22Rv1 (cell line): ENCODE results near the gene RANBP3L.

Experiments
- H3K27ac ChIP-seq: fragments of 450-650 bp; 2 replicates; pipeline ENCODE4 v1.5.1; 2017
- CTCF ChIP-seq: fragments of 450-650 bp; IDR thresholded peaks from 2 replicates; pipeline ENCODE4 v1.5.1; 2017; ENCODE audit warnings: mild to moderate bottlenecking
- ZFX ChIP-seq: fragments of 450-650 bp; IDR thresholded peaks from 2 replicates; pipeline ENCODE4 v1.6.1; 2017; ENCODE audit warnings: antibody characterized with exemption, borderline replicate concordance

Gene RANBP3L

DNA sequence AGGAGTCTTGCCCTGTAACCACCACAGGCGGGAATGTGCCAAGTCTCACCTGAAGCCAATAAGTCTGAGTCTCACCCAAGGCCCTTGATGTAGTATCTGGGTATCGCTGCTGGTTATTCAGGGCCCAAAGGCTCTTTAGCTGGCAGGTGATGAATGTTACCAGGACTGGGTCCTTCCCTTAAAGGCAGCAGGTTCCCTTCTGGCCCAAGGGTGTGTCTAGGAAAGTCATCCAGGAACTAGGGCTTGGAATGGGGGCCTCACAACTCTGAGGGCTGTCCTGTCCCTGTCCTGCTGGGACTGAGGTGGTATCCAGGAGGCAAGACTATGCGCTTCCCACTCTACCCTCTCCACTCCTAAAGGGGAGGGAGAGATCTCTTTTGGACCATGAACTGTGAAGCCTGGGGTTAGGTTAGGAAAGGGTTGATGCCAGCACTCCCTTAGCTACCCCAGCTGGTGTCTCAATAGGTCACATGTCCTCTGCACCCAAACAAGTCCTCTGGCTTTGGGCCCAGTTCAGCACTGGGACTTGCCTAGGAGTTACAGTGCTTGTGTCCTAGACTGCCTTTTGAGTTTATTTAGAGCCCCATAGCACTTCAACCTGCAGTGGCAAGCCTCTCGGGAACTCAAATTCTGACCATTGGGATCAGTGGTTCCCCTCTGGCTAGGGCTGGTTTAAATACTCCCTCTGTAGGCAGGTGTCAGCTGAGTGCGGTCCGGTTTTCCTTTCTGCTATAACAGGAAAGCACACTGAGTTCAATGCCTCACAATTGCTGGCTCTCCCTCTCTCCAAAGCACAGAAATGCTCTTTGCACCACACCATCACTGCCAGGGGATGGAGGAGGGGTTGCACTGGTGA lies 22.5 kb upstream of the RANBP3L start:
- no peak overlapping the region for H3K27ac ChIP-seq
- TF ChIP-seq CTCF (no peak), ZFX (no peak)

DNA sequence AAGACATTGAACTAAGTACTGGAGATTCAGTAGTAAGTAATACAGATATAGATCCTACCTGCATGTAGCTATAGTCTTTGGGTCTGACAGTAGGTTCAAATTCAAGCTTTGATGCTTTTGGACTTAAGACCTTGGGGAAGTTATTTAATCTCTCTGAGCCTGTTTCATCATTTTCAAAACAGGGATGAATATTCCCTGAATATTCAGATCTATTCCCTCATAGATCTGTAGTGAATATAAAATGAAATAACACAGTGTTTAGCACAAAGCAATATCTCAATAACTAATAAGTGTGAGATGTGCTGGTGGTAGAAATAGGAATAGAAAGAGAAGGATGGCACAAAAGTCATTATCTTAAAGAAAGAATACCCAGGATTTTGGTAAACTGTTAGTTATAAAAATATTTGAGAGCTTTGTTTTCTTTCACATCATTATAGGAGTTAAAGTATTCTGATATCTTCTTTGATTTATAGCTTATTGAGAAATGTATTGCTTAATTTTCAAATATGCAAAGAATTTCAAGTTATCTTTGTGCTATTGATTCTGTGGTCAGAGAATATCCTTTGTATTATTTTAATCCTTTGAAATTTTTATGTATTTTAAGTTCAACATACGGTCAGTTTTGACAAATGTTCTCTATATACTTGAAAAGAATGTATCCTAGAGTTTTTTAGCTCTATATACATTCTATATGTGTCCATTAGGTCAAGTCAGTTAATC lies 11.4 kb upstream of the RANBP3L start:
- H3K27ac ChIP-seq = no peak overlapping the region
- TF ChIP-seq ZFX (no peak), CTCF (no peak)

DNA sequence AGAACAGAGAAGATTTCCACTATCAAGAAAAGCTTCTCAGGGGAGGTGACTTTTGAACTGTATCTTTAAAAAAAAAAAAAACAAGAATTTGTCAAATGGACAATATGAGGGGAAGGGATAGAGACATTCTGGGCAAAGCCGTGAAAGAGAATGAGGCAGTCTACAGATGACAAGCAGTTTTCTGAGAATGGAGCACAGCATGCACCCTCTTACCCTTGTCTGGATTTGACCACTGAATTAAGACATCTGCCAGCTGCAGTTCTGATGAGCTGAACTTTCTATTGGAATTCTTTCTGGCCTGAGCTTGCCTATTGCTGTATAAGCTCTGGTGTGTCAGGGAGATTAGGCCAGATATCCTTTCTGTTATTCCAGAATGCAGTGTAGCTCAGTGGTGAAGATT lies 10.3 kb upstream of the RANBP3L start:
- TF ChIP-seq ZFX = no peak
- no peak for TF ChIP-seq CTCF
- no peak overlapping the region for H3K27ac ChIP-seq

GRCh38 chr5:36310138-36310537 lies 8.4 kb upstream of the RANBP3L start:
- H3K27ac ChIP-seq = no peak overlapping the region
- no peak for TF ChIP-seq ZFX
- no peak for TF ChIP-seq CTCF

DNA sequence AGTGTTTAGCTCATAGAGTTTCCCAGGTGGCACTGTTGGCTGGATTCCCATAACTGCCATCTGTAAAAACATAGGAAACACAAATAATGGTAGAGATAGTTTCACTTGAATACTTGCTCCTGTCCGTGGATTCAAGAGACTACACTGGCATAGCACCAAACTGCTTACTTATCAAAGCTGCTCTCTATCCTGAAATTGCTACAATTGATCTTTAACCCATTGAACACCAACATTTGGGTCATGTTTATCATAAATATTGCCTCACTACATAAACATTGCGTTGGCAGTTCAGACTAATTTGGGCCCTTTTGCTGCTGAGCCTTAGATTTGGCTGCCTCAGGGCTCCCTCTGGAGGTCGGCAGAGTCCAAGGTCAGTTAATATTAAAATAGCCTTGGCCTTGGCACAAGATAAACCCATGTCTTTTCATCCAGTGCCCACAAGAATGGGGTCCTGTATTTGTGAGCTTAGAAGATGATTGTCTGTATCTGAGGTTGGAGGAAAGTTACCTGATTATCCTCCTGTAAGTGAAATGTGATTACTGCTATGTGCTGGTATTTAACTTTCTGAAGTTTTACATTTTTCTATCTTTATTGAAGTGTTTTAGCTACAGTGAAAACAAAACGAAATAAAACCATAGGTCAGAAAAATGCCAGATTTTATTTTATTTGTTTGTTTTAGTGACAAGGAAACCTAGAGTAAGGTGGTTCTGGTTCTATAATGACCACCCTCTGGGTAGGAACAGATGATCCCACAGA lies 4.0 kb upstream of the RANBP3L start:
- TF ChIP-seq CTCF (peak; percentile 87), ZFX (no peak)
- H3K27ac ChIP-seq = no peak overlapping the region

- H3K27ac ChIP-seq = no peak overlapping the region
These were observed 2.5 kb upstream of the RANBP3L start for GRCh38 chr5:36304095-36304805.

More at GRCh38 chr5:36304095-36304805, 2.5 kb upstream of the RANBP3L start:
- no peak for TF ChIP-seq ZFX
- no peak for TF ChIP-seq CTCF
